Endothelial cell of umbilical vein (primary cell): Measurements from ENCODE around the gene CCM2. TPM values are rescaled to one million over a fixed set of nuclear protein-coding genes. Genes with fewer than 3 reads are reported as not detected.

Experiments used
- BruUV-seq: library from RNA; stranded (reverse); fragments of 400-500 nt; replicated peaks from 2 replicates; lab custom pipeline; 2021; lab: Mats Ljungman, UMichigan
- CTCF ChIA-PET: fragments of 300-600, 350-600 bp; sonication (Branson Sonifier 250); formaldehyde crosslinking; loops from one replicate; lab custom pipeline; 2021; ENCODE audit warnings: antibody characterized with exemption, inconsistent platforms; lab: Charles Lee
- POLR2A ChIA-PET: fragments of 300-600, 350-600 bp; sonication (Branson Sonifier 250); formaldehyde crosslinking; loops from one replicate; lab custom pipeline; 2021; ENCODE audit warnings: antibody characterized with exemption, inconsistent platforms; lab: Charles Lee
- DNase-seq: peaks from one replicate; pipeline ENCODE4 v3.0.0-alpha.2; 2011; ENCODE audit warnings: low read depth, low spot score
- FAIRE-seq: peaks from 2 replicates; lab custom pipeline; 2011; peaks lifted over from hg19 to GRCh38; lab: Jason Lieb, UNC
- H2AFZ ChIP-seq: 2 replicates; pipeline ENCODE4 v1.6.0; 2012; ENCODE audit warnings: low read depth, low read length, control low read depth, inconsistent platforms
- H3K27ac ChIP-seq: 2 replicates; pipeline ENCODE4 v1.5.1; 2011; ENCODE audit warnings: low read depth, mild to moderate bottlenecking, control low read depth, low read length, moderate library complexity; ENCODE audit not compliant: insufficient read depth
- H3K27me3 ChIP-seq, 2 experiments: 2 replicates each; pipeline versions ENCODE4 v1.6.0 to v1.6.1; 2011; ENCODE audit warnings: low read length in 2 of 2, mixed read lengths in 1 of 2; ENCODE audit not compliant: control insufficient read depth in 2 of 2, insufficient read depth in 2 of 2
- H3K36me3 ChIP-seq, 2 experiments: 2 replicates in 1 of 2; 3 replicates in 1 of 2; pipeline ENCODE4 v1.5.1; 2011; ENCODE audit warnings: low read length in 2 of 2, mild to moderate bottlenecking in 1 of 2, moderate library complexity in 1 of 2; ENCODE audit not compliant: control insufficient read depth in 2 of 2, insufficient read depth in 2 of 2; ENCODE audit errors: extremely low read depth in 1 of 2
- H3K4me1 ChIP-seq: 3 replicates; pipeline ENCODE4 v1.5.1; 2011; ENCODE audit warnings: mild to moderate bottlenecking, low read length; ENCODE audit not compliant: control insufficient read depth, insufficient read depth; ENCODE audit errors: extremely low read depth
- H3K4me2 ChIP-seq: 2 replicates; pipeline ENCODE4 v1.6.1; 2011; ENCODE audit warnings: low read length, control low read depth, mixed read lengths; ENCODE audit not compliant: insufficient read depth
- H3K4me3 ChIP-seq, 3 experiments: fragments of 200-600 bp in 1 of 3; sonication (generic), shearing (Covaris generic) in 1 of 3; replicated peaks in 1 of 3; 2 replicates each; pipeline ENCODE4 v1.5.1; 2011 to 2016; ENCODE audit warnings: control low read depth in 3 of 3, low read length in 3 of 3, mild to moderate bottlenecking in 2 of 3, inconsistent platforms in 1 of 3, low read depth in 1 of 3, moderate library complexity in 1 of 3; ENCODE audit not compliant: insufficient read depth in 1 of 3
- H3K79me2 ChIP-seq: 2 replicates; pipeline ENCODE4 v1.6.0; 2012; ENCODE audit warnings: low read length, inconsistent platforms; ENCODE audit not compliant: control insufficient read depth, insufficient read depth
- H3K9ac ChIP-seq: replicated peaks from 2 replicates; pipeline ENCODE3; 2011; ENCODE audit warnings: low read length, control low read depth; ENCODE audit not compliant: insufficient read depth; ENCODE audit errors: extremely low read depth
- H3K9me1 ChIP-seq: replicated peaks from 3 replicates; pipeline ENCODE4 v1.6.0; 2011; ENCODE audit warnings: mild to moderate bottlenecking, low read length; ENCODE audit not compliant: control insufficient read depth, insufficient read depth; ENCODE audit errors: extremely low read depth
- H3K9me3 ChIP-seq: replicated peaks from 2 replicates; pipeline ENCODE4 v1.5.1; 2012; ENCODE audit warnings: low read length, inconsistent platforms; ENCODE audit not compliant: control insufficient read depth, insufficient read depth
- H4K20me1 ChIP-seq: replicated peaks from 2 replicates; pipeline ENCODE3; 2011; ENCODE audit warnings: mild to moderate bottlenecking, low read length; ENCODE audit not compliant: control insufficient read depth, insufficient read depth; ENCODE audit errors: extremely low read depth
- CTCF ChIP-seq, 2 donors: IDR thresholded peaks; 1 replicate in 1 of 2; 2 replicates in 1 of 2; pipeline ENCODE4 v1.5.1; 2011; ENCODE audit warnings: low read length in 2 of 2, mild to moderate bottlenecking in 2 of 2, moderate library complexity in 2 of 2, control low read depth in 1 of 2, inconsistent platforms in 1 of 2, low read depth in 1 of 2; ENCODE audit not compliant: insufficient read depth in 1 of 2; ENCODE audit errors: extremely low read depth in 1 of 2
- EZH2 ChIP-seq: IDR thresholded peaks from 2 replicates; pipeline ENCODE4 v1.6.1; 2012; ENCODE audit warnings: borderline replicate concordance, low read depth, mild to moderate bottlenecking, moderate library complexity, low read length, inconsistent platforms; ENCODE audit not compliant: severe bottlenecking
- FOS ChIP-seq: IDR thresholded peaks from 2 replicates; pipeline ENCODE4 v1.6.1; 2011; ENCODE audit warnings: mild to moderate bottlenecking, low read length, moderate library complexity, borderline replicate concordance; ENCODE audit not compliant: insufficient read depth
- GATA2 ChIP-seq: IDR thresholded peaks from 2 replicates; pipeline ENCODE4 v1.7.0; 2011; ENCODE audit warnings: low read depth, mild to moderate bottlenecking, moderate library complexity, mixed read lengths, low read length; ENCODE audit not compliant: insufficient read length, insufficient read depth
- JUN ChIP-seq: IDR thresholded peaks from 2 replicates; pipeline ENCODE4 v1.6.1; 2011; ENCODE audit warnings: borderline replicate concordance, low read depth; ENCODE audit not compliant: insufficient read length, insufficient read depth
- MYC ChIP-seq: IDR thresholded peaks from one replicate; pipeline ENCODE4 v1.6.1; 2011; ENCODE audit warnings: mild to moderate bottlenecking, low read depth, low read length
- POLR2A ChIP-seq: IDR thresholded peaks from 2 replicates; pipeline ENCODE4 v1.6.1; 2012; ENCODE audit warnings: low read depth, mild to moderate bottlenecking, control low read depth, low read length
- POLR2AphosphoS5 ChIP-seq: IDR thresholded peaks from 2 replicates; pipeline ENCODE4 v1.6.1; 2012; ENCODE audit warnings: low read depth, mild to moderate bottlenecking, control low read depth, low read length, moderate library complexity; ENCODE audit not compliant: insufficient read depth
- dilution Hi-C: fragments of 300-500 bp; cut with MboI; formaldehyde crosslinking; loops from one replicate; pipeline ENCODE4 v1.15.0; 2019; ENCODE audit warnings: low sequenced_read_pairs; ENCODE audit not compliant: extremely low pct_ligation_motif_present
- intact Hi-C: fragments of 100-400 bp; cut with micrococcal nuclease; formaldehyde crosslinking; loops from one replicate; pipeline ENCODE4 v1.10.0; 2022
- polyA plus RNA-seq, 4 experiments: library from polyadenylated mRNA; depleted of rRNA in 3 of 4; stranded (reverse) in 3 of 4; unstranded in 1 of 4; fragments of >200 nt; gene quantifications; 2 replicates each; pipeline versions ENCODE4 v1.2.1 to v1.2.3, GENCODE V29; 2011 to 2012; ENCODE audit warnings: missing spikeins in 1 of 4
- total RNA-seq: library from RNA; stranded (reverse); gene quantifications from 2 replicates; pipeline ENCODE4 v1.2.3, GENCODE V29; 2021
- TF ChIP-seq, protein P1 (sequence below): IDR thresholded peaks from 2 replicates; pipeline ENCODE4 v1.6.1; 2011; ENCODE audit not compliant: insufficient read depth, insufficient read length

The CCM2 gene
- total and polyA plus RNA-seq, 2 donors (not counting 3 experiments of a cell fraction or from before 2014, with no cell fraction given): 66.1 to 70.4 TPM

DNA sequence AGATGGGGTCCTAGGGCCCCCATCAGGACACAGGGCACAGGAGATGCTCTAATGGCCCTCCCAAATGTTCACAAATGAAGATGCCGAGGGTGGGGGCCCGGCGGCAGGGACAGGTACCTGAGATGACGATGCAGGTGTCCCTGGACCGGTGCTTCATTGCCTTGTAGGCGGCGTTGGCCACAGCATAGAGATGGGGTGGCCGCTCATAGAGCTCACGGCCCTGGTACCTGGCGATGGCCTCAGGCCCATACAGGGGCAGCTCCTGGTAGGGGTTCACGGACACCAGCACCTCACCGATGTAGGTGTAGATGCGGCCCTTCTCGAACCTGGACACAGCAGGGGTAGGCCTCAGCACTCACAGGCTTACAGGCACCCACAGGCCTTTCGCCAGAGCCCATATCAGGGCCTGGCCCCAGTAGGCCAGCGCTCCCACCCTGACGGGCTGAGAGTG lies 23.2 kb upstream of the CCM2 start:
- H3K4me3 ChIP-seq: no peak overlapping the region
- dilution Hi-C loops: no loop called here
- CTCF ChIA-PET: interaction anchor here (5.5 to 10.0 kb wide), 2 partner anchors 24 to 157 kb away, joined by 127 to 585 read pairs; partner anchors contain the start of gene CCM2
- H3K4me1 ChIP-seq: no peaks in the 10 kb centered on the region
- DNase-seq: no peak
- FAIRE-seq: no peak
- no peak overlapping the region for H3K9ac ChIP-seq
- H3K79me2 ChIP-seq: no peaks in the 10 kb centered on the region
- no TSS peak for BruUV-seq
- no peak overlapping the region for H3K27ac ChIP-seq
- H4K20me1 ChIP-seq: no peaks in the 10 kb centered on the region
- intact Hi-C loops: no loop called here
- peaks cover 0 to 2% of the 10 kb centered on the region in 2 experiments for H3K36me3 ChIP-seq
- POLR2A ChIA-PET: no interaction called here
- no peaks in the 10 kb centered on the region for H3K9me1 ChIP-seq
- TF ChIP-seq JUN (no peak), CTCF (IDR thresholded peaks at IDR 0.05; ENCODE audit: extremely low read depth in 1 of 2, insufficient read depth in 1 of 2, low read depth in 1 of 2, low read length in 2 of 2) (no peak), POLR2AphosphoS5 (no peak), GATA2 (no peak), MYC (no peak), FOS (no peak), POLR2A (no peak), EZH2 (no peak)
- TF ChIP-seq, protein P1, sequence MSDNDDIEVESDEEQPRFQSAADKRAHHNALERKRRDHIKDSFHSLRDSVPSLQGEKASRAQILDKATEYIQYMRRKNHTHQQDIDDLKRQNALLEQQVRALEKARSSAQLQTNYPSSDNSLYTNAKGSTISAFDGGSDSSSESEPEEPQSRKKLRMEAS: no peak
- no peak overlapping the region for H2AFZ ChIP-seq
- H3K27me3 ChIP-seq: no peaks in the 10 kb centered on the region
- H3K4me2 ChIP-seq: no peak overlapping the region
- no peaks in the 10 kb centered on the region for H3K9me3 ChIP-seq
